ENCODE results near the gene CFAP46.

CFAP46 gene

GRCh38 chr10:132879408-132880127 is 62.8 kb downstream of the CFAP46 start:
- no peak for DNase-seq (ENCODE audit: low spot score)

GRCh38 chr10:132878730-132879407 is 63.5 kb downstream of the CFAP46 start:
- DNase-seq (ENCODE audit: low spot score), result no peak

GRCh38 chr10:132878091-132878729 is 64.2 kb downstream of the CFAP46 start:
- no peak for DNase-seq (ENCODE audit: low spot score)

- no peak for DNase-seq (ENCODE audit: low spot score)
Observed at GRCh38 chr10:132877473-132877872, 64.9 kb downstream of the CFAP46 start.

- DNase-seq (ENCODE audit: low spot score), result no peak
Observed at GRCh38 chr10:132876993-132877431, 65.4 kb downstream of the CFAP46 start.

GRCh38 chr10:132876131-132876860 is 66.1 kb downstream of the CFAP46 start:
- DNase-seq (ENCODE audit: low spot score), result no peak

GRCh38 chr10:132875435-132875834 is 66.9 kb downstream of the CFAP46 start:
- no peak for DNase-seq (ENCODE audit: low spot score)

- no peak for DNase-seq (ENCODE audit: low spot score)
Observed at GRCh38 chr10:132873395-132873794, 69.0 kb downstream of the CFAP46 start.

GRCh38 chr10:132872658-132873057 is 69.7 kb downstream of the CFAP46 start:
- no peak for DNase-seq (ENCODE audit: low spot score)

GRCh38 chr10:132870426-132870825 is 71.9 kb downstream of the CFAP46 start:
- DNase-seq (ENCODE audit: low spot score), result no peak

GRCh38 chr10:132869621-132870020 is 72.7 kb downstream of the CFAP46 start:
- DNase-seq (ENCODE audit: low spot score), result no peak

- DNase-seq (ENCODE audit: low spot score), result no peak
Observed at GRCh38 chr10:132868995-132869394, 73.4 kb downstream of the CFAP46 start.

- DNase-seq (ENCODE audit: low spot score), result no peak
Observed at GRCh38 chr10:132867801-132868644, 74.3 kb downstream of the CFAP46 start.

GRCh38 chr10:132866601-132867381 is 75.6 kb downstream of the CFAP46 start:
- DNase-seq (ENCODE audit: low spot score), result no peak

GRCh38 chr10:132865851-132866600 is 76.3 kb downstream of the CFAP46 start:
- no peak for DNase-seq (ENCODE audit: low spot score)

- DNase-seq (ENCODE audit: low spot score), result no peak
Observed at GRCh38 chr10:132865171-132865631, 77.2 kb downstream of the CFAP46 start.

- no peak for DNase-seq (ENCODE audit: low spot score)
Observed at GRCh38 chr10:132862485-132863420, 79.6 kb downstream of the CFAP46 start.

GRCh38 chr10:132861884-132862461 is 80.4 kb downstream of the CFAP46 start:
- no peak for DNase-seq (ENCODE audit: low spot score)
